Keratinocyte (primary cell): ENCODE measurements around the gene ERBB4. TPM values are rescaled to one million over a fixed set of nuclear protein-coding genes. Genes with fewer than 3 reads are reported as not detected.

Source experiments
- DNase-seq: peaks from one replicate; pipeline ENCODE4 v3.0.0-alpha.2; 2011; ENCODE audit warnings: low read depth, missing footprints, low spot score
- FAIRE-seq: peaks from 2 replicates; lab custom pipeline; 2011; peaks lifted over from hg19 to GRCh38; lab: Jason Lieb, UNC
- H2AFZ ChIP-seq: 2 replicates; pipeline ENCODE4 v1.6.0; 2012; ENCODE audit warnings: low read length, control low read depth, inconsistent platforms; ENCODE audit not compliant: control insufficient read depth
- H3K27ac ChIP-seq: 2 replicates; pipeline ENCODE4 v1.5.1; 2011; ENCODE audit warnings: low read length; ENCODE audit not compliant: control insufficient read depth, insufficient read depth
- H3K27me3 ChIP-seq: 3 replicates; pipeline ENCODE4 v1.6.0; 2011; ENCODE audit warnings: low read length; ENCODE audit not compliant: control insufficient read depth, insufficient read depth; ENCODE audit errors: extremely low read depth
- H3K36me3 ChIP-seq, 2 experiments: 2 replicates in 1 of 2; 3 replicates in 1 of 2; pipeline ENCODE4 v1.5.1; 2011; ENCODE audit warnings: low read length in 2 of 2, mild to moderate bottlenecking in 1 of 2; ENCODE audit not compliant: control insufficient read depth in 2 of 2, insufficient read depth in 2 of 2; ENCODE audit errors: extremely low read depth in 1 of 2
- H3K4me1 ChIP-seq: 3 replicates; pipeline ENCODE4 v1.5.1; 2011; ENCODE audit warnings: low read length; ENCODE audit not compliant: control insufficient read depth, insufficient read depth; ENCODE audit errors: extremely low read depth
- H3K4me2 ChIP-seq: 3 replicates; pipeline ENCODE4 v1.6.0; 2011; ENCODE audit warnings: low read depth, low read length; ENCODE audit not compliant: control insufficient read depth, insufficient read depth; ENCODE audit errors: extremely low read depth
- H3K4me3 ChIP-seq, 3 experiments: fragments of 200-600 bp in 1 of 3; sonication (generic) in 1 of 3; 2 replicates in 2 of 3; 3 replicates in 1 of 3; pipeline ENCODE4 v1.5.1; 2011 to 2016; ENCODE audit warnings: low read length in 3 of 3, mild to moderate bottlenecking in 3 of 3, control low read depth in 2 of 3, inconsistent platforms in 1 of 3, low read depth in 1 of 3, mixed read lengths in 1 of 3, mixed run types in 1 of 3, moderate library complexity in 1 of 3; ENCODE audit not compliant: control insufficient read depth in 2 of 3, insufficient read depth in 2 of 3; ENCODE audit errors: extremely low read depth in 1 of 3
- H3K79me2 ChIP-seq: 2 replicates; pipeline ENCODE4 v1.6.0; 2012; ENCODE audit warnings: low read length; ENCODE audit not compliant: control insufficient read depth, insufficient read depth
- H3K9ac ChIP-seq: 3 replicates; pipeline ENCODE4 v1.6.0; 2011; ENCODE audit warnings: low read length; ENCODE audit not compliant: control insufficient read depth, insufficient read depth; ENCODE audit errors: extremely low read depth
- H3K9me1 ChIP-seq: 3 replicates; pipeline ENCODE4 v1.6.0; 2011; ENCODE audit warnings: low read length; ENCODE audit not compliant: control insufficient read depth, insufficient read depth; ENCODE audit errors: extremely low read depth
- H3K9me3 ChIP-seq: 2 replicates; pipeline ENCODE4 v1.5.1; 2012; ENCODE audit warnings: low read depth, low read length; ENCODE audit not compliant: control insufficient read depth
- H4K20me1 ChIP-seq: 3 replicates; pipeline ENCODE4 v1.6.0; 2011; ENCODE audit warnings: low read length; ENCODE audit not compliant: control insufficient read depth, insufficient read depth; ENCODE audit errors: extremely low read depth
- CTCF ChIP-seq, 3 experiments: IDR thresholded peaks in 1 of 3; conservative IDR thresholded peaks in 1 of 3; optimal IDR thresholded peaks in 1 of 3; 2 replicates in 2 of 3; 3 replicates in 1 of 3; pipeline versions ENCODE3 to v1.5.1; 2011; ENCODE audit warnings: low read length in 3 of 3, mild to moderate bottlenecking in 3 of 3, moderate library complexity in 2 of 3, control low read depth in 1 of 3, inconsistent platforms in 1 of 3; ENCODE audit not compliant: insufficient read depth in 2 of 3; ENCODE audit errors: extremely low read depth in 1 of 3
- EZH2 ChIP-seq: IDR thresholded peaks from one replicate; pipeline ENCODE4 v1.6.1; 2012; ENCODE audit warnings: inconsistent platforms, mild to moderate bottlenecking, low read length, moderate library complexity
- dilution Hi-C: fragments of 300-500 bp; cut with MboI; formaldehyde crosslinking; loops from one replicate; pipeline ENCODE4 v1.7.0; 2020; ENCODE audit warnings: low sequenced_read_pairs; ENCODE audit not compliant: extremely low pct_ligation_motif_present
- polyA plus RNA-seq, 5 experiments: library from polyadenylated mRNA; depleted of rRNA in 3 of 5; stranded (reverse) in 3 of 5; stranded (forward) in 1 of 5; unstranded in 1 of 5; fragments of >200 nt; gene quantifications; 1 replicate in 1 of 5; 2 replicates in 3 of 5; 3 replicates in 1 of 5; pipeline versions ENCODE4 v1.2.1 to v1.2.3, GENCODE V29; 2011 to 2012; ENCODE audit warnings: missing spikeins in 2 of 5, low read depth in 1 of 5, low replicate concordance in 1 of 5

Gene ERBB4
- polyA plus RNA-seq, 1 donor (not counting 4 experiments of a cell fraction or from before 2014, with no cell fraction given): 0.01 TPM

DNA sequence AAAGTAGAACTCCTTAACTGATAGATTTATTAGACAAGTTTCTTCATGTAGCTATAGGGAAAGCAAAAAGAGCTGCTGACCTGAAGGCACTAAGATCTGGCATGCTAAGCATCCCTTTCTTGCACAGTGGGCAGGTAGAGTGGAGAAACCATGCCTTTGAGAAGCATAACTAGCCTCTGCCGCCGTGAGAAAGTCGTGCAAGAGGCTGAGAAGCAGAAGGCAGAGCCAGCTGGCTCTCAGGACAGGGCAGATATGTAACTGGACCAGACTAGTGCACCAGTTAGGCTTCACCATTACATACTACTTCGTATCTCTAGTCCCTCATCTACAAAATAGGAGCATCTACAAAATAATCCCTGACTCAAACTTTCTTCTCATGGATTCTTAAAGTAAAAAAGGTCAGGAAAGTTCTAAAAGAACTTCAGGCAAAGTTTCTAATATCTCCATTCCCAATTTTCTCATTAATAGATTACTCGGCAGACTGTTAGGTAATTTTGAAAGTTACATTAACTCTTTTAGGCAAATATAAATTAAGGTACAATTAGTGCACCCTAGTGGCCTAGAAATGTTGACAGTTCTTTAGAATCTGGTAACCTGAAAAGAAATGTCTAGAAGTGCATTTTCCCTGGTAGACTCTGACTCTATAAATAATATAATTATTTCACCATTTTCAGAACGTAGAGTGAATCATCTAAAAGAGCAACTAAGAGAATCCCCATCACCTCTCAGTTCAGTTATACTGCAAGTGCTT, 10.3 kb downstream of the ERBB4 start:
- Histone ChIP-seq H3K4me3 (no peak overlapping the region), H3K4me1 (no peaks in the 10 kb centered on the region), H3K4me2 (no peak overlapping the region), H3K27ac (no peak overlapping the region), H3K27me3 (no peaks in the 10 kb centered on the region), H2AFZ (peak overlapping the region; percentile 11), H3K36me3 (no peaks in the 10 kb centered on the region), H3K79me2 (no peaks in the 10 kb centered on the region), H3K9me3 (no peaks in the 10 kb centered on the region), H4K20me1 (no peaks in the 10 kb centered on the region), H3K9ac (no peak overlapping the region), H3K9me1 (no peaks in the 10 kb centered on the region)
- FAIRE-seq: no peak
- no peak for DNase-seq
- dilution Hi-C loops: no loop called here
- no peak for TF ChIP-seq CTCF (optimal IDR thresholded peaks at IDR 0.05 in 1 of 3, IDR thresholded peaks at IDR 0.05 in 1 of 3, conservative IDR thresholded peaks at IDR 0.05 in 1 of 3; ENCODE audit: extremely low read depth in 1 of 3, insufficient read depth in 2 of 3, low read length in 3 of 3)
- TF ChIP-seq EZH2: no peak

- H3K79me2 ChIP-seq: no peaks in the 10 kb centered on the region
- H3K4me1 ChIP-seq: no peaks in the 10 kb centered on the region
- DNase-seq (no peak), FAIRE-seq (no peak)
- dilution Hi-C loops: no loop called here
- H3K4me2 ChIP-seq: no peak overlapping the region
- H3K36me3 ChIP-seq: no peaks in the 10 kb centered on the region
- H2AFZ ChIP-seq: no peak overlapping the region
- H3K9me3 ChIP-seq: no peaks in the 10 kb centered on the region
- H3K27me3 ChIP-seq: no peaks in the 10 kb centered on the region
- no peak overlapping the region for H3K9ac ChIP-seq
- TF ChIP-seq CTCF (optimal IDR thresholded peaks at IDR 0.05 in 1 of 3, IDR thresholded peaks at IDR 0.05 in 1 of 3, conservative IDR thresholded peaks at IDR 0.05 in 1 of 3; ENCODE audit: extremely low read depth in 1 of 3, insufficient read depth in 2 of 3, low read length in 3 of 3): no peak
- TF ChIP-seq EZH2: no peak
- H3K27ac ChIP-seq: no peak overlapping the region
- H3K9me1 ChIP-seq: no peaks in the 10 kb centered on the region
- H3K4me3 ChIP-seq: no peak overlapping the region
- no peaks in the 10 kb centered on the region for H4K20me1 ChIP-seq
Observed at GRCh38 chr2:212526059-212526458, 12.5 kb downstream of the ERBB4 start.
